Tibial artery (tissue), 4 donors: ENCODE measurements around the gene SLITRK3.

Experiments
- DNase-seq, 2 donors: peaks; one replicate each; pipeline ENCODE4 v3.0.0-alpha.2; 2019
- H3K27ac ChIP-seq, 2 donors: fragments of 200-600 bp; sonication (generic) in 1 of 2; 1 replicate in 1 of 2; 2 replicates in 1 of 2; pipeline ENCODE4 v1.5.1; 2018 to 2019; ENCODE audit warnings: mild to moderate bottlenecking in 1 of 2
- H3K27me3 ChIP-seq, 2 donors: fragments of 200-600 bp; sonication (generic) in 1 of 2; one replicate each; pipeline versions ENCODE4 v1.5.1 to v1.6.0; 2016 to 2019
- H3K36me3 ChIP-seq, 3 donors: fragments of 200-600 bp; sonication (generic) in 2 of 3; one replicate each; pipeline ENCODE4 v1.5.1; 2016 to 2019; ENCODE audit warnings: mild to moderate bottlenecking in 2 of 3
- H3K4me1 ChIP-seq, 4 donors: fragments of 200-600 bp; sonication (generic) in 2 of 4; 1 replicate in 3 of 4; 2 replicates in 1 of 4; pipeline ENCODE4 v1.5.1; 2016 to 2019
- H3K4me3 ChIP-seq, 2 donors: fragments of 200-600 bp; sonication (generic) in 1 of 2; 1 replicate in 1 of 2; 2 replicates in 1 of 2; pipeline ENCODE4 v1.5.1; 2018 to 2019; ENCODE audit warnings: mild to moderate bottlenecking in 2 of 2
- H3K9me3 ChIP-seq, 3 donors: fragments of 200-600 bp; sonication (generic) in 1 of 3; one replicate each; pipeline ENCODE4 v1.5.1; 2016 to 2019
- CTCF ChIP-seq, 2 experiments: fragments of 200-600 bp in 1 of 2; fragments of 450-650 bp in 1 of 2; IDR thresholded peaks; one replicate each; pipeline ENCODE4 v1.5.1; 2017 to 2019; ENCODE audit warnings: antibody characterized with exemption in 2 of 2, mild to moderate bottlenecking in 1 of 2, moderate library complexity in 1 of 2
- intact Hi-C: fragments of 100-400 bp; cut with DNase I; formaldehyde crosslinking; loops from one replicate; pipeline ENCODE4 v1.15.0; 2023; ENCODE audit warnings: low total_unique reads

Gene SLITRK3

GRCh38 chr3:165212580-165212979 lies 16.4 kb upstream of the SLITRK3 start:
- DNase-seq = no peak
- H3K4me1 ChIP-seq = no peaks in the 10 kb centered on the region
- H3K4me3 ChIP-seq = no peak overlapping the region
- H3K27me3 ChIP-seq = no peaks in the 10 kb centered on the region
- intact Hi-C loops = no loop called here
- H3K27ac ChIP-seq = no peak overlapping the region
- H3K36me3 ChIP-seq = no peaks in the 10 kb centered on the region
- TF ChIP-seq CTCF (IDR thresholded peaks at IDR 0.05) = no peak
- H3K9me3 ChIP-seq = no peaks in the 10 kb centered on the region

- Histone ChIP-seq H3K27me3 (no peaks in the 10 kb centered on the region), H3K27ac (no peak overlapping the region), H3K4me3 (no peak overlapping the region), H3K9me3 (no peaks in the 10 kb centered on the region), H3K4me1 (no peaks in the 10 kb centered on the region), H3K36me3 (no peaks in the 10 kb centered on the region)
- DNase-seq = no peak
- intact Hi-C loops = no loop called here
- TF ChIP-seq CTCF (IDR thresholded peaks at IDR 0.05) = no peak
Observed at GRCh38 chr3:165211721-165212120, 15.5 kb upstream of the SLITRK3 start.

DNA sequence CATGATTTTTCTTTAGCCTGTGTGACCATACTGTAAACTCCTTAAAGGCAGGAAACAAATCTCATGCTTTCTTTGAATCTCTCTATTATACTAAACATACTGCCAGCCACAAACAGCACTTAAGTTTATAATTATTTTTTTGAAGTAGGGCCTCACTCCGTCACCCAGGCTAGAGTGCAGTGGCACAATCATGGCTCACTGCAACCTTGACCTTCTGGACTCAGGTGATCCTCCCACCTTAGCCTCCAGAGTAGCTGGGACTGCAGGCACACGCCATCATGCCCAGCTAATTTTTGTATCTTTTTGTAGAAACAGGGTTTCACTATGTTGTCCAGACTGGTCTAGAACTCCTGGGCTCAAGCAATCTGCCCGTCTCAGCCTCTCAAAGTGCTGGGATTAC lies 14.5 kb upstream of the SLITRK3 start:
- no peak for TF ChIP-seq CTCF (IDR thresholded peaks at IDR 0.05)
- no peaks in the 10 kb centered on the region for H3K4me1 ChIP-seq

DNA sequence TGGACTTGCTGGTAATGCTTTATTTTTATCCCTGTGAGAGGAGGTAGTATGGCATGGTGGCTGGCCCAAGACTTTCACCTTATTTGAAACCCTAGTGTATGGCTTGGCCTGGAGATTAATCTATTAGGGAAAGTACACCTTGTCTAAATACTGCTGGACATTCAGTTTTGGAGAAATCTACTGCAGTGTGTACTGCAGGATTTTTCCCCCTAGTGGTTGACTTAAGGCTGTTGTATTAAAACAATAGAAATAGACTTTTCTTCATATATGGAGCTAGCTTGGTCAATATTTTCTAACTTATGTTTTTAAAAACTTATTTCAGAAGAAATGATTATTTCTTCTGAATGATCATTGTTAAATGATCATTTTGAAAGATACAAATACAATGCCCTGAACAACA lies 13.9 kb upstream of the SLITRK3 start:
- DNase-seq = no peak
- Histone ChIP-seq H3K27ac (no peak overlapping the region), H3K4me3 (no peak overlapping the region), H3K36me3 (no peaks in the 10 kb centered on the region), H3K27me3 (no peaks in the 10 kb centered on the region), H3K9me3 (no peaks in the 10 kb centered on the region), H3K4me1 (no peaks in the 10 kb centered on the region)
- TF ChIP-seq CTCF (IDR thresholded peaks at IDR 0.05) = no peak
- intact Hi-C loops = no loop called here

More for the DNA sequence above, 14.5 kb upstream of the SLITRK3 start:
- Histone ChIP-seq H3K4me3 (no peak overlapping the region), H3K27ac (no peak overlapping the region), H3K36me3 (no peaks in the 10 kb centered on the region), H3K27me3 (no peaks in the 10 kb centered on the region), H3K9me3 (no peaks in the 10 kb centered on the region)
- intact Hi-C loops = no loop called here
- DNase-seq = no peak

DNA sequence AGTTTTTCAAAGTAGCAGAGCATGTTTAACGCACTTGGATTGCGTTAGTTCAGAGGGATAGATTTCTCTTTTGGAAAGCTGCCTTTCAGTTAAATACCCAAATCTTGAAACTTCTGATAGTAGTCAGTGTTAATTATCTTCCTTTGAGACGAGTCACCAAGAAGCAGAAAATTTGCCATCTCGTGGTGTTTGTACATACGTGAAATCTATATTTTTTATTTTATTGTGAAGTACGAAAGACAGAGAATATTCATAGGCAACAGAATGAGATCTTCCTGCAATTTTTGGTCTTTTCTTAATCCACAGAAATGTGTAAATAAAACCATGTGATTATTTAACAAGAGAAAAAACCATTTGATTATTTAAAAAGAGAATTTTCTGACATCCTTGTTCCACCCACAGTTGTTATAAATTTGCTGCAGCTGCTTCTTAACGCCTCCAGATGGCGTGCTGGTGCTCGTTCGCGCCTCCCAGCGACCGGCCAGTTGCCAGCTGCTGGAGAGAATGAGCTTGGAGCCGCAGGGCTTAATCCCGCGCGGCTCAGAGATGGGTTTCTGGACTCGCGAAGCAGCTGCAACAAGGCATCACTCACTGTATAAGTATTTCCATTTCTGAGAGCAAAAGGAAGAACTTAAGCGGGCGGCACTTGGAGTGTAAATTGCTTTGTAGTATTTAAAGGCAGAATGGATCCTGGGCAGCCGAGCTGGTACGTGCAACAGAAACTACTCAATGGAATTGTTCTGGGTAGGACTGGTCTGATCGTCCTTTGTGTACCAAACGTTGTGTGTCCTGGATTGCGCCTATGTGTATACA lies 10.5 kb upstream of the SLITRK3 start:
- no peak overlapping the region for H3K27ac ChIP-seq
- intact Hi-C loops = no loop called here
- no peaks in the 10 kb centered on the region for H3K9me3 ChIP-seq
- H3K36me3 ChIP-seq = no peaks in the 10 kb centered on the region
- H3K4me3 ChIP-seq = peak overlapping the region; percentile 23 to 44
- H3K4me1 ChIP-seq = no peaks in the 10 kb centered on the region
- DNase-seq = peak; percentile 59 to 73
- TF ChIP-seq CTCF (IDR thresholded peaks at IDR 0.05) = peak; percentile 45 to 84
- peaks cover 0 to 4% of the 10 kb centered on the region in 2 donors for H3K27me3 ChIP-seq
